Erythroblast (primary cell): ENCODE results near the gene LDLRAP1.

Experiments
- GATA1 ChIP-seq: IDR thresholded peaks from 2 replicates; pipeline ENCODE4 v1.6.1; 2011; ENCODE audit warnings: low read depth, mild to moderate bottlenecking, control low read depth, low read length, moderate library complexity
- POLR2A ChIP-seq: IDR thresholded peaks from 2 replicates; pipeline ENCODE4 v1.6.1; 2011; ENCODE audit warnings: mild to moderate bottlenecking, low read length

DNA sequence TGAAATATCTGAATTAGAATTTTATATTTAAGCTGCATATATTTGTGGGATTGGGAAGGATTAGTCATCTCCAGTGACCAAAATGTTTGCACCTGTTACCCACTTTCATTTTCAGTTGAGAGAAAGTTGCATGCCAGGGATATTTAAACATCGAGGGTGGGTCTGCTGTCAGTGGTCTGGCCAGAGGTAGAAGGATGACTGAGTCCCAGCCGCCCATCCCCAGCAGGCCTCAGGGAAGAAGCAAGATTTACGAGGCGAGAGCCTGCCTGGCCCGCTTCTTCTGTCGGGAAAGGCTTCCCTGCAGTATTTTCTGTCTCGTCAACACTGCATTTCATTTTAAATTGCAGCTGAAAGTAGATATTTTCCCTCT is 71.8 kb downstream of the LDLRAP1 start:
- TF ChIP-seq POLR2A (no peak), GATA1 (no peak)
